Trophoblast cell (in vitro differentiated cells and primary cell): Measurements from ENCODE around the gene POMGNT1.
"Not testable (repeated sequence)": the region's sequence is repeated elsewhere in the genome, so short reads cannot be mapped to it uniquely, and the experiment has no call there.

ENCODE experiments used
- DNase-seq, 2 donors: peaks; one replicate each; pipeline ENCODE4 v3.0.0-alpha.2; 2016
- H2AFZ ChIP-seq: 2 replicates; pipeline ENCODE4 v1.6.1; 2013; ENCODE audit warnings: low read length, moderate library complexity, mild to moderate bottlenecking; ENCODE audit not compliant: insufficient read depth, poor library complexity
- H2AK5ac ChIP-seq: 2 replicates; pipeline ENCODE4 v1.6.1; 2013; ENCODE audit warnings: mild to moderate bottlenecking, low read length
- H2BK120ac ChIP-seq: 2 replicates; pipeline ENCODE4 v1.6.1; 2013; ENCODE audit warnings: low read length, mild to moderate bottlenecking, moderate library complexity; ENCODE audit not compliant: insufficient read depth, poor library complexity
- H2BK12ac ChIP-seq: 2 replicates; pipeline ENCODE4 v1.6.1; 2013; ENCODE audit warnings: mild to moderate bottlenecking, low read length, moderate library complexity
- H2BK5ac ChIP-seq: 2 replicates; pipeline ENCODE4 v1.6.1; 2013; ENCODE audit warnings: low read length, low read depth, moderate library complexity, mild to moderate bottlenecking; ENCODE audit not compliant: poor library complexity
- H3K14ac ChIP-seq: 2 replicates; pipeline ENCODE4 v1.6.1; 2013; ENCODE audit warnings: mild to moderate bottlenecking, low read length
- H3K18ac ChIP-seq: 2 replicates; pipeline ENCODE4 v1.6.1; 2013; ENCODE audit warnings: mild to moderate bottlenecking, low read length
- H3K23ac ChIP-seq: 2 replicates; pipeline ENCODE4 v1.6.1; 2013; ENCODE audit warnings: low read length
- H3K27ac ChIP-seq: 2 replicates; pipeline ENCODE4 v1.5.1; 2013; ENCODE audit warnings: low read depth, mild to moderate bottlenecking, inconsistent platforms, low read length, moderate library complexity
- H3K27me3 ChIP-seq: 2 replicates; pipeline ENCODE4 v1.6.1; 2013; ENCODE audit warnings: inconsistent platforms, mild to moderate bottlenecking, low read length, moderate library complexity; ENCODE audit not compliant: insufficient read depth
- H3K36me3 ChIP-seq, 2 experiments: 1 replicate in 1 of 2; 2 replicates in 1 of 2; pipeline ENCODE4 v1.6.1; 2013; ENCODE audit warnings: low read length in 2 of 2, mild to moderate bottlenecking in 2 of 2, moderate library complexity in 1 of 2; ENCODE audit not compliant: insufficient read depth in 2 of 2, control insufficient read depth in 1 of 2
- H3K4ac ChIP-seq: 2 replicates; pipeline ENCODE4 v1.6.1; 2013; ENCODE audit warnings: low read depth, mild to moderate bottlenecking, low read length, moderate library complexity
- H3K4me1 ChIP-seq, 2 experiments: 1 replicate in 1 of 2; 2 replicates in 1 of 2; pipeline ENCODE4 v1.6.1; 2013; ENCODE audit warnings: low read length in 2 of 2, mild to moderate bottlenecking in 2 of 2, moderate library complexity in 1 of 2; ENCODE audit not compliant: insufficient read depth in 2 of 2, control insufficient read depth in 1 of 2
- H3K4me2 ChIP-seq: 2 replicates; pipeline ENCODE4 v1.6.1; 2013; ENCODE audit warnings: inconsistent platforms, mild to moderate bottlenecking, low read length, moderate library complexity
- H3K4me3 ChIP-seq: 2 replicates; pipeline ENCODE4 v1.5.1; 2013; ENCODE audit warnings: mild to moderate bottlenecking, low read depth, low read length, inconsistent platforms
- H3K79me1 ChIP-seq: one replicate; pipeline ENCODE4 v1.6.1; 2013; ENCODE audit warnings: low read length
- H3K79me2 ChIP-seq: 2 replicates; pipeline ENCODE4 v1.6.1; 2013; ENCODE audit warnings: low read length, mild to moderate bottlenecking; ENCODE audit not compliant: control insufficient read depth, insufficient read depth, poor library complexity
- H3K9ac ChIP-seq: 2 replicates; pipeline ENCODE4 v1.6.1; 2013; ENCODE audit warnings: mild to moderate bottlenecking, low read length
- H3K9me3 ChIP-seq: 2 replicates; pipeline ENCODE4 v1.6.1; 2013; ENCODE audit warnings: low read depth, mild to moderate bottlenecking, control low read depth, inconsistent platforms, low read length; ENCODE audit not compliant: insufficient read depth
- H4K12ac ChIP-seq: 2 replicates; pipeline ENCODE4 v1.6.1; 2013; ENCODE audit warnings: low read depth, mild to moderate bottlenecking, low read length, moderate library complexity
- H4K8ac ChIP-seq: 2 replicates; pipeline ENCODE4 v1.6.1; 2013; ENCODE audit warnings: low read depth, mild to moderate bottlenecking, low read length, moderate library complexity
- H4K91ac ChIP-seq: one replicate; pipeline ENCODE4 v1.6.1; 2013; ENCODE audit warnings: low read depth, mild to moderate bottlenecking, low read length, moderate library complexity
- WGBS: extraction: QIAGEN DNeasy Blood & Tissue Kit; methylation state at CpG from one replicate; pipeline ENCODE4 v1.1.7; 2013; ENCODE audit warnings: missing lambda C conversion rate; ENCODE audit not compliant: insufficient read length, insufficient coverage; ENCODE audit errors: extremely low coverage; 5-methylcytosine and 5-hydroxymethylcytosine counted together

The POMGNT1 gene

GRCh38 chr1:46224966-46225365, 26.7 kb upstream of the POMGNT1 start:
- Histone ChIP-seq H2AFZ (no peak overlapping the region), H4K12ac (no peak overlapping the region), H3K9me3 (no peaks in the 10 kb centered on the region), H2BK12ac (no peak overlapping the region), H3K4me1 (no peaks in the 10 kb centered on the region), H2BK120ac (no peak overlapping the region), H3K9ac (no peak overlapping the region), H4K8ac (no peak overlapping the region), H3K27me3 (no peaks in the 10 kb centered on the region), H3K4me3 (no peak overlapping the region), H4K91ac (no peak overlapping the region), H3K4me2 (no peak overlapping the region), H3K14ac (no peak overlapping the region), H3K79me2 (no peaks in the 10 kb centered on the region), H2AK5ac (no peak overlapping the region), H3K79me1 (no peaks in the 10 kb centered on the region), H3K4ac (no peak overlapping the region), H3K18ac (no peak overlapping the region), H3K36me3 (no peaks in the 10 kb centered on the region), H3K23ac (no peak overlapping the region), H3K27ac (no peak overlapping the region), H2BK5ac (no peak overlapping the region)
- no peak for DNase-seq
- no CpG with 5 or more reads among the region's 4 CpGs for WGBS

GRCh38 chr1:46223472-46223943, 25.3 kb upstream of the POMGNT1 start:
- Histone ChIP-seq H3K27me3 (no peaks in the 10 kb centered on the region), H3K4me1 (no peaks in the 10 kb centered on the region), H3K18ac (no peak overlapping the region), H3K9me3 (no peaks in the 10 kb centered on the region), H2BK5ac (no peak overlapping the region), H3K9ac (no peak overlapping the region), H3K4ac (no peak overlapping the region), H3K4me3 (no peak overlapping the region), H3K36me3 (no peaks in the 10 kb centered on the region), H2BK120ac (no peak overlapping the region), H2AK5ac (no peak overlapping the region), H2BK12ac (peak overlapping the region; percentile 25), H3K79me2 (no peaks in the 10 kb centered on the region), H4K12ac (no peak overlapping the region), H4K91ac (no peak overlapping the region), H4K8ac (no peak overlapping the region), H3K79me1 (no peaks in the 10 kb centered on the region), H3K27ac (no peak overlapping the region), H3K4me2 (no peak overlapping the region), H2AFZ (no peak overlapping the region), H3K23ac (no peak overlapping the region), H3K14ac (no peak overlapping the region)
- DNase-seq = peak; percentile 73 to 92
- no CpG with 5 or more reads among the region's 6 CpGs for WGBS

GRCh38 chr1:46223055-46223454, 24.8 kb upstream of the POMGNT1 start:
- H3K14ac ChIP-seq, H4K91ac ChIP-seq, H3K27ac ChIP-seq, H3K4me1 ChIP-seq, H3K79me1 ChIP-seq, DNase-seq, H2AK5ac ChIP-seq, H2BK5ac ChIP-seq, H2BK12ac ChIP-seq, H4K12ac ChIP-seq, H2AFZ ChIP-seq, H3K79me2 ChIP-seq, H3K36me3 ChIP-seq, H3K18ac ChIP-seq, H3K23ac ChIP-seq, H3K9me3 ChIP-seq, H3K4me2 ChIP-seq, H4K8ac ChIP-seq, H3K9ac ChIP-seq, H3K27me3 ChIP-seq, H3K4me3 ChIP-seq, H2BK120ac ChIP-seq, H3K4ac ChIP-seq: not testable (repeated sequence)
- no CpG with 5 or more reads among the region's 11 CpGs for WGBS

- no CpG with 5 or more reads among the region's 4 CpGs for WGBS
Observed at GRCh38 chr1:46221749-46222148, 23.5 kb upstream of the POMGNT1 start.

More at GRCh38 chr1:46221749-46222148, 23.5 kb upstream of the POMGNT1 start:
- no peak overlapping the region for H3K27ac ChIP-seq
- no peak overlapping the region for H2AK5ac ChIP-seq
- H3K4me2 ChIP-seq = no peak overlapping the region
- no peaks in the 10 kb centered on the region for H3K9me3 ChIP-seq
- H3K4me3 ChIP-seq = no peak overlapping the region
- no peak overlapping the region for H4K91ac ChIP-seq
- H4K8ac ChIP-seq = no peak overlapping the region
- H3K9ac ChIP-seq = no peak overlapping the region
- no peaks in the 10 kb centered on the region for H3K79me2 ChIP-seq
- H2BK12ac ChIP-seq = no peak overlapping the region
- H3K4ac ChIP-seq = no peak overlapping the region
- H2AFZ ChIP-seq = no peak overlapping the region
- H3K23ac ChIP-seq = no peak overlapping the region
- H3K4me1 ChIP-seq = no peaks in the 10 kb centered on the region
- no peaks in the 10 kb centered on the region for H3K27me3 ChIP-seq
- no peak overlapping the region for H2BK5ac ChIP-seq
- H3K79me1 ChIP-seq = no peaks in the 10 kb centered on the region
- no peak overlapping the region for H2BK120ac ChIP-seq
- H3K36me3 ChIP-seq = no peaks in the 10 kb centered on the region
- H3K14ac ChIP-seq = no peak overlapping the region
- no peak for DNase-seq
- H4K12ac ChIP-seq = no peak overlapping the region
- no peak overlapping the region for H3K18ac ChIP-seq
